Fibroblast of skin of right quadriceps (primary cell): ENCODE measurements around the gene IL25.
A peak's percentile ranks its signal among the peaks of the same experiment; 100 is the strongest.
"Not testable (repeated sequence)": the region's sequence is repeated elsewhere in the genome, so short reads cannot be mapped to it uniquely, and the experiment has no call there.

Experiments used
- DNase-seq: peaks from one replicate; pipeline ENCODE4 v3.0.0-alpha.2; 2013

IL25 gene

GRCh38 chr14:23372509-23372908 is at the start of gene IL25:
Gene IL25, plus strand, starts transcription at chr14:23372809.
- no peak for DNase-seq

- DNase-seq, result no peak
Measured at GRCh38 chr14:23323838-23324454, 48.7 kb upstream of the IL25 start.

- DNase-seq, result no peak
Measured at GRCh38 chr14:23324455-23324846, 48.2 kb upstream of the IL25 start.

- DNase-seq, result no peak
Measured at GRCh38 chr14:23324993-23325392, 47.6 kb upstream of the IL25 start.

- not testable (repeated sequence) for DNase-seq
Measured at GRCh38 chr14:23325746-23326145, 46.9 kb upstream of the IL25 start.

- DNase-seq, result no peak
Measured at GRCh38 chr14:23326491-23327332, 45.9 kb upstream of the IL25 start.

GRCh38 chr14:23327947-23328744 is 44.5 kb upstream of the IL25 start:
- DNase-seq, result peak; percentile 72

- DNase-seq, result no peak
Measured at GRCh38 chr14:23335623-23336022, 37.0 kb upstream of the IL25 start.

GRCh38 chr14:23339506-23340268 is 32.9 kb upstream of the IL25 start:
- DNase-seq, result no peak

GRCh38 chr14:23344481-23344880 is 28.1 kb upstream of the IL25 start:
- DNase-seq, result no peak

GRCh38 chr14:23345987-23346692 is 26.5 kb upstream of the IL25 start:
- DNase-seq, result no peak

- no peak for DNase-seq
Measured at GRCh38 chr14:23346693-23347405, 25.8 kb upstream of the IL25 start.

GRCh38 chr14:23347406-23348296 is 25.0 kb upstream of the IL25 start:
- no peak for DNase-seq

- no peak for DNase-seq
Measured at GRCh38 chr14:23348297-23348655, 24.3 kb upstream of the IL25 start.

- DNase-seq, result no peak
Measured at GRCh38 chr14:23349156-23349845, 23.3 kb upstream of the IL25 start.

GRCh38 chr14:23351681-23352505 is 20.7 kb upstream of the IL25 start:
- no peak for DNase-seq

GRCh38 chr14:23352506-23353432 is 19.8 kb upstream of the IL25 start, which contains the start of gene SLC22A17:
Gene SLC22A17, minus strand, starts transcription at chr14:23352887.
- peak; percentile 91 for DNase-seq

- DNase-seq, result no peak
Measured at GRCh38 chr14:23353433-23353780, 19.2 kb upstream of the IL25 start.
